ENCODE results near the gene SFXN3. TPM values are rescaled to one million over a fixed set of nuclear protein-coding genes. Genes with fewer than 3 reads are reported as not detected.

The SFXN3 gene
- total and polyA plus RNA-seq, 2 experiments from 2014 or later, result 0.68 to 3.8 TPM

GRCh38 chr10:101056365-101057151 lies 25.5 kb downstream of the SFXN3 start:
- Mint-ChIP-seq H3K4me3 (no peak overlapping the region), H3K27me3 (ENCODE audit: insufficient read depth, low read depth, poor library complexity) (peaks cover 26% of the 10 kb centered on the region), H3K4me1 (peaks cover 7% of the 10 kb centered on the region; the same call in 2 of the 3 replicates), H3K36me3 (ENCODE audit: low read depth) (no peaks in the 10 kb centered on the region; the same call in 2 of the 3 replicates), H3K9me3 (no peaks in the 10 kb centered on the region), H3K27ac (no peak overlapping the region)
- Histone ChIP-seq H3K4me3 (no peak overlapping the region), H3K79me2 (replicated peaks; ENCODE audit: insufficient read depth) (peaks cover 17% of the 10 kb centered on the region; the same call in 1 of the 2 replicates), H3K4me1 (ENCODE audit: insufficient read depth) (peaks cover 7% of the 10 kb centered on the region; the same call in 1 of the 2 replicates), H3K36me3 (ENCODE audit: insufficient read depth) (no peaks in the 10 kb centered on the region), H3K27ac (ENCODE audit: low read depth) (no peak overlapping the region), H3K27me3 (ENCODE audit: insufficient read depth) (peaks cover 25% of the 10 kb centered on the region), H3K4me2 (no peak overlapping the region), H2AFZ (no peak overlapping the region), H4K20me1 (replicated peaks; ENCODE audit: insufficient read depth) (peaks cover 30% of the 10 kb centered on the region), H3K9me2 (ENCODE audit: insufficient read depth) (no peaks in the 10 kb centered on the region), H3F3A (replicated peaks; ENCODE audit: low read depth) (peaks cover 6% of the 10 kb centered on the region; the same call in 1 of the 2 replicates)
- no peak for TF ChIP-seq REST (IDR thresholded peaks at IDR 0.05; ENCODE audit: unreplicated experiment)
- TF ChIP-seq ETS1 (IDR thresholded peaks at IDR 0.05), result no peak
- TF ChIP-seq ZNF114 (CRISPR knock-in tag; IDR thresholded peaks at IDR 0.05), result no peak
- no peak for TF ChIP-seq ZNF331 (CRISPR knock-in tag; IDR thresholded peaks at IDR 0.05; ENCODE audit: low read depth)
- TF ChIP-seq CTCF (conservative IDR thresholded peaks at IDR 0.05; ENCODE audit: low read depth in 2 of 2), result no peak
- TF ChIP-seq EZH2 (IDR thresholded peaks at IDR 0.05; ENCODE audit: low read depth, unreplicated experiment), result no peak
- TF ChIP-seq POLR2AphosphoS5 (IDR thresholded peaks at IDR 0.05; ENCODE audit: low read depth), result no peak
- no peak for TF ChIP-seq CREB1 (CRISPR knock-in tag; IDR thresholded peaks at IDR 0.05; ENCODE audit: low read depth)
- no peak for TF ChIP-seq NANOG (IDR thresholded peaks at IDR 0.05; ENCODE audit: borderline replicate concordance)
- no peak for TF ChIP-seq ZNF462 (CRISPR knock-in tag; IDR thresholded peaks at IDR 0.05)
- TF ChIP-seq EZH2phosphoT487 (IDR thresholded peaks at IDR 0.05; ENCODE audit: unreplicated experiment), result no peak
- ATAC-seq, result no peak
- DNase-seq (ENCODE audit: low spot score), result no peak
